ENCODE results near the gene TMEM203.
A peak's percentile ranks its signal among the peaks of the same experiment; 100 is the strongest.
"Not testable (repeated sequence)": the region's sequence is repeated elsewhere in the genome, so short reads cannot be mapped to it uniquely, and the experiment has no call there.

TMEM203 gene

GRCh38 chr9:137240318-137240840, 34.9 kb upstream of the TMEM203 start:
- DNase-seq (ENCODE audit: low read depth): peak; percentile 80
- H3K4me3 ChIP-seq (replicated peaks; ENCODE audit: low read depth, low read length): peak overlapping the region; percentile 63
- no peak for TF ChIP-seq CTCF (IDR thresholded peaks at IDR 0.05; ENCODE audit: low read length, missing control alignments)

GRCh38 chr9:137239541-137240200, 34.2 kb upstream of the TMEM203 start:
- not testable (repeated sequence) for DNase-seq (ENCODE audit: low read depth)
- H3K4me3 ChIP-seq (replicated peaks; ENCODE audit: low read depth, low read length): peak overlapping the region; percentile 63

GRCh38 chr9:137237759-137238726, 32.6 kb upstream of the TMEM203 start:
- H3K4me3 ChIP-seq (replicated peaks; ENCODE audit: low read depth, low read length): no peak overlapping the region
- DNase-seq (ENCODE audit: low read depth): no peak
- no peak for TF ChIP-seq CTCF (IDR thresholded peaks at IDR 0.05; ENCODE audit: low read length, missing control alignments)

- DNase-seq (ENCODE audit: low read depth): no peak
- TF ChIP-seq CTCF (IDR thresholded peaks at IDR 0.05; ENCODE audit: low read length, missing control alignments): no peak
- no peak overlapping the region for H3K4me3 ChIP-seq (replicated peaks; ENCODE audit: low read depth, low read length)
Observed at GRCh38 chr9:137236936-137237421, 31.5 kb upstream of the TMEM203 start.

- no peak overlapping the region for H3K4me3 ChIP-seq (replicated peaks; ENCODE audit: low read depth, low read length)
- peak; percentile 83 for TF ChIP-seq CTCF (IDR thresholded peaks at IDR 0.05; ENCODE audit: low read length, missing control alignments)
- peak; percentile 77 for DNase-seq (ENCODE audit: low read depth)
Observed at GRCh38 chr9:137236238-137236935, 30.9 kb upstream of the TMEM203 start.

- no peak for DNase-seq (ENCODE audit: low read depth)
- no peak for TF ChIP-seq CTCF (IDR thresholded peaks at IDR 0.05; ENCODE audit: low read length, missing control alignments)
- no peak overlapping the region for H3K4me3 ChIP-seq (replicated peaks; ENCODE audit: low read depth, low read length)
Observed at GRCh38 chr9:137235424-137236237, 30.2 kb upstream of the TMEM203 start.
